A549 (cell line): ENCODE measurements around the gene HHIP.

Experiments
- CTCF ChIP-seq: fragments of >200 bp; sonication (Bioruptor Twin); formaldehyde crosslinking; IDR thresholded peaks from 3 replicates; pipeline ENCODE4 v1.5.1; 2016
- ESRRA ChIP-seq: fragments of 150-350 bp; IDR thresholded peaks from 2 replicates; pipeline ENCODE4 v1.6.1; 2014; ENCODE audit warnings: mild to moderate bottlenecking, low read length, borderline replicate concordance
- KDM1A ChIP-seq: fragments of 200-600 bp; sonication (generic); IDR thresholded peaks from 2 replicates; pipeline ENCODE4 v1.6.1; 2016; ENCODE audit warnings: low read depth, mild to moderate bottlenecking

- TF ChIP-seq ESRRA (no peak), CTCF (no peak), KDM1A (no peak)
These were observed 12.9 kb downstream of the HHIP start for GRCh38 chr4:144658903-144659302.
